ENCODE data around the gene SMARCD2.
"Not testable (repeated sequence)": the region's sequence is repeated elsewhere in the genome, so short reads cannot be mapped to it uniquely, and the experiment has no call there.

SMARCD2 gene

GRCh38 chr17:63869491-63870291 is 27.2 kb upstream of the SMARCD2 start:
- not testable (repeated sequence) for ATAC-seq (ENCODE audit: low read depth); H3K27ac Mint-ChIP-seq; H3K36me3 Mint-ChIP-seq; H3K4me1 Mint-ChIP-seq; DNase-seq (ENCODE audit: low spot score in 2 of 2); H3K27me3 Mint-ChIP-seq; H3K4me3 Mint-ChIP-seq; H3K9me3 Mint-ChIP-seq

- not testable (repeated sequence) for H3K9me3 Mint-ChIP-seq; H3K4me3 Mint-ChIP-seq; DNase-seq (ENCODE audit: low spot score in 2 of 2); H3K4me1 Mint-ChIP-seq; ATAC-seq (ENCODE audit: low read depth); H3K36me3 Mint-ChIP-seq; H3K27ac Mint-ChIP-seq; H3K27me3 Mint-ChIP-seq
These were observed 24.1 kb upstream of the SMARCD2 start for GRCh38 chr17:63866625-63867024.

GRCh38 chr17:63859257-63859656 is 16.8 kb upstream of the SMARCD2 start:
- H3K27me3 Mint-ChIP-seq, result peaks cover 5% of the 10 kb centered on the region
- H3K36me3 Mint-ChIP-seq, result no peaks in the 10 kb centered on the region
- no peak overlapping the region for H3K4me3 Mint-ChIP-seq
- no peaks in the 10 kb centered on the region for H3K4me1 Mint-ChIP-seq
- DNase-seq (ENCODE audit: low spot score in 2 of 2) (no peak), ATAC-seq (ENCODE audit: low read depth) (no peak)
- no peak overlapping the region for H3K27ac Mint-ChIP-seq
- H3K9me3 Mint-ChIP-seq, result no peaks in the 10 kb centered on the region

- not testable (repeated sequence) for H3K4me1 Mint-ChIP-seq; H3K27me3 Mint-ChIP-seq; H3K9me3 Mint-ChIP-seq; DNase-seq (ENCODE audit: low spot score in 2 of 2); H3K4me3 Mint-ChIP-seq; H3K36me3 Mint-ChIP-seq; ATAC-seq (ENCODE audit: low read depth); H3K27ac Mint-ChIP-seq
These were observed 13.9 kb upstream of the SMARCD2 start for GRCh38 chr17:63856425-63856824.

- DNase-seq (ENCODE audit: low spot score in 2 of 2), result no peak
- Mint-ChIP-seq H3K9me3 (no peaks in the 10 kb centered on the region), H3K27ac (no peak overlapping the region), H3K36me3 (no peaks in the 10 kb centered on the region), H3K4me1 (no peaks in the 10 kb centered on the region), H3K27me3 (peaks cover 2% of the 10 kb centered on the region), H3K4me3 (no peak overlapping the region)
- no peak for ATAC-seq (ENCODE audit: low read depth)
These were observed 12.7 kb upstream of the SMARCD2 start for GRCh38 chr17:63855185-63855584.

- H3K36me3 Mint-ChIP-seq, result no peaks in the 10 kb centered on the region
- H3K9me3 Mint-ChIP-seq, result no peaks in the 10 kb centered on the region
- DNase-seq (ENCODE audit: low spot score in 2 of 2) (no peak), ATAC-seq (ENCODE audit: low read depth) (no peak)
- no peaks in the 10 kb centered on the region for H3K4me1 Mint-ChIP-seq
- no peak overlapping the region for H3K27ac Mint-ChIP-seq
- no peaks in the 10 kb centered on the region for H3K27me3 Mint-ChIP-seq
- H3K4me3 Mint-ChIP-seq, result no peak overlapping the region
These were observed 12.2 kb upstream of the SMARCD2 start for GRCh38 chr17:63854709-63855108.

- Mint-ChIP-seq H3K4me3 (no peak overlapping the region), H3K27ac (no peak overlapping the region), H3K27me3 (no peaks in the 10 kb centered on the region), H3K4me1 (peaks cover 6% of the 10 kb centered on the region), H3K9me3 (no peaks in the 10 kb centered on the region), H3K36me3 (no peaks in the 10 kb centered on the region)
- no peak for DNase-seq (ENCODE audit: low spot score in 2 of 2)
- no peak for ATAC-seq (ENCODE audit: low read depth)
These were observed 10.8 kb upstream of the SMARCD2 start for GRCh38 chr17:63853260-63853659.

GRCh38 chr17:63850401-63850800 is 7.9 kb upstream of the SMARCD2 start:
- ATAC-seq (ENCODE audit: low read depth) (no peak), DNase-seq (ENCODE audit: low spot score in 2 of 2) (no peak)
- no peaks in the 10 kb centered on the region for H3K9me3 Mint-ChIP-seq
- H3K27me3 Mint-ChIP-seq, result no peaks in the 10 kb centered on the region
- H3K4me3 Mint-ChIP-seq, result no peak overlapping the region
- no peak overlapping the region for H3K27ac Mint-ChIP-seq
- peaks cover 13% of the 10 kb centered on the region for H3K4me1 Mint-ChIP-seq
- H3K36me3 Mint-ChIP-seq, result no peaks in the 10 kb centered on the region

GRCh38 chr17:63848834-63849689 is 6.6 kb upstream of the SMARCD2 start:
- peak; percentile 94 for ATAC-seq (ENCODE audit: low read depth)
- Mint-ChIP-seq H3K36me3 (no peaks in the 10 kb centered on the region), H3K4me1 (peaks cover 13% of the 10 kb centered on the region), H3K9me3 (no peaks in the 10 kb centered on the region), H3K27me3 (no peaks in the 10 kb centered on the region), H3K4me3 (peak overlapping the region; percentile 91), H3K27ac (peak overlapping the region; percentile 96)
- DNase-seq (ENCODE audit: low spot score in 2 of 2), result peak; percentile 98 to 99

GRCh38 chr17:63847525-63848249 is 5.2 kb upstream of the SMARCD2 start:
- H3K9me3 Mint-ChIP-seq, result no peaks in the 10 kb centered on the region

GRCh38 chr17:63845509-63845908 is 3.0 kb upstream of the SMARCD2 start:
- Mint-ChIP-seq H3K27ac (no peak overlapping the region), H3K36me3 (no peaks in the 10 kb centered on the region), H3K27me3 (no peaks in the 10 kb centered on the region), H3K4me3 (no peak overlapping the region), H3K9me3 (no peaks in the 10 kb centered on the region), H3K4me1 (peaks cover 21% of the 10 kb centered on the region)
- DNase-seq (ENCODE audit: low spot score in 2 of 2) (no peak), ATAC-seq (ENCODE audit: low read depth) (no peak)

More at GRCh38 chr17:63847525-63848249, 5.2 kb upstream of the SMARCD2 start:
- H3K4me3 Mint-ChIP-seq, result peak overlapping the region; percentile 40
- peak overlapping the region; percentile 84 for H3K27ac Mint-ChIP-seq
- H3K27me3 Mint-ChIP-seq, result no peaks in the 10 kb centered on the region
- DNase-seq (ENCODE audit: low spot score in 2 of 2) (no peak), ATAC-seq (ENCODE audit: low read depth) (no peak)
- peaks cover 13% of the 10 kb centered on the region for H3K4me1 Mint-ChIP-seq
- H3K36me3 Mint-ChIP-seq, result no peaks in the 10 kb centered on the region

- ATAC-seq (ENCODE audit: low read depth), result no peak
These were observed 1.6 kb upstream of the SMARCD2 start for GRCh38 chr17:63843910-63844677.

GRCh38 chr17:63843387-63843888 is 953 bp upstream of the SMARCD2 start:
- peaks cover 18% of the 10 kb centered on the region for H3K4me1 Mint-ChIP-seq
- DNase-seq (ENCODE audit: low spot score in 2 of 2) (peak in 1 of 2 donors; percentile 36), ATAC-seq (ENCODE audit: low read depth) (peak; percentile 48)
- H3K9me3 Mint-ChIP-seq, H3K27me3 Mint-ChIP-seq, H3K36me3 Mint-ChIP-seq: not testable (repeated sequence)
- H3K4me3 Mint-ChIP-seq, result peak overlapping the region; percentile 84
- peak overlapping the region; percentile 89 for H3K27ac Mint-ChIP-seq

More at GRCh38 chr17:63843910-63844677, 1.6 kb upstream of the SMARCD2 start:
- DNase-seq (ENCODE audit: low spot score in 2 of 2), result no peak
- Mint-ChIP-seq H3K27ac (peak overlapping the region; percentile 89), H3K27me3 (no peaks in the 10 kb centered on the region), H3K4me1 (peaks cover 23% of the 10 kb centered on the region), H3K36me3 (no peaks in the 10 kb centered on the region), H3K9me3 (no peaks in the 10 kb centered on the region), H3K4me3 (peak overlapping the region; percentile 84)
